ENCODE data around the gene DNAJA2. TPM values are rescaled to one million over a fixed set of nuclear protein-coding genes. Genes with fewer than 3 reads are reported as not detected.
"Not testable (repeated sequence)": the region's sequence is repeated elsewhere in the genome, so short reads cannot be mapped to it uniquely, and the experiment has no call there.

Gene DNAJA2
- 95.7 and 136 TPM in 2 replicates for total RNA-seq

GRCh38 chr16:46973207-46973995, at the start of gene DNAJA2:
DNAJA2 (minus strand) TSS chr16:46973674; CDS start chr16:46973572, 102 bp downstream.
- DNase-seq (ENCODE audit: low read depth), result peak; percentile 65

- no peak for DNase-seq (ENCODE audit: low read depth)
Observed at GRCh38 chr16:47019568-47019967, 46.1 kb upstream of the DNAJA2 start.

GRCh38 chr16:47018223-47018891, 44.9 kb upstream of the DNAJA2 start:
- DNase-seq (ENCODE audit: low read depth), result peak; percentile 71

GRCh38 chr16:47017636-47018035, 44.2 kb upstream of the DNAJA2 start:
- no peak for DNase-seq (ENCODE audit: low read depth)

GRCh38 chr16:47016700-47017133, 43.2 kb upstream of the DNAJA2 start:
- DNase-seq (ENCODE audit: low read depth), result no peak

GRCh38 chr16:47013910-47014309, 40.4 kb upstream of the DNAJA2 start:
- no peak for DNase-seq (ENCODE audit: low read depth)

GRCh38 chr16:47013172-47013571, 39.7 kb upstream of the DNAJA2 start:
- no peak for DNase-seq (ENCODE audit: low read depth)

GRCh38 chr16:47010812-47011211, 37.3 kb upstream of the DNAJA2 start:
- DNase-seq (ENCODE audit: low read depth), result not testable (repeated sequence)

GRCh38 chr16:47008612-47009011, 35.1 kb upstream of the DNAJA2 start:
- DNase-seq (ENCODE audit: low read depth), result no peak

- DNase-seq (ENCODE audit: low read depth), result peak; percentile 24
Observed at GRCh38 chr16:47008174-47008573, 34.7 kb upstream of the DNAJA2 start.

GRCh38 chr16:47004652-47005051, 31.2 kb upstream of the DNAJA2 start:
- DNase-seq (ENCODE audit: low read depth), result no peak

- not testable (repeated sequence) for DNase-seq (ENCODE audit: low read depth)
Observed at GRCh38 chr16:47000066-47000465, 26.6 kb upstream of the DNAJA2 start.

- no peak for DNase-seq (ENCODE audit: low read depth)
Observed at GRCh38 chr16:46997844-46998243, 24.4 kb upstream of the DNAJA2 start.

GRCh38 chr16:46996952-46997458, 23.5 kb upstream of the DNAJA2 start:
- DNase-seq (ENCODE audit: low read depth), result no peak

GRCh38 chr16:46996391-46996790, 22.9 kb upstream of the DNAJA2 start:
- no peak for DNase-seq (ENCODE audit: low read depth)

- DNase-seq (ENCODE audit: low read depth), result no peak
Observed at GRCh38 chr16:46991729-46992704, 18.5 kb upstream of the DNAJA2 start.

- DNase-seq (ENCODE audit: low read depth), result no peak
Observed at GRCh38 chr16:46986896-46987295, 13.4 kb upstream of the DNAJA2 start.

- DNase-seq (ENCODE audit: low read depth), result no peak
Observed at GRCh38 chr16:46986438-46986837, 13.0 kb upstream of the DNAJA2 start.

GRCh38 chr16:46982335-46982734, 8.9 kb upstream of the DNAJA2 start:
- no peak for DNase-seq (ENCODE audit: low read depth)

- DNase-seq (ENCODE audit: low read depth), result no peak
Observed at GRCh38 chr16:46980926-46981325, 7.5 kb upstream of the DNAJA2 start.

- DNase-seq (ENCODE audit: low read depth), result no peak
Observed at GRCh38 chr16:46976550-46976949, 3.1 kb upstream of the DNAJA2 start.

Data from renal cortical epithelial cell (primary cell).